GM19328 (cell line): Measurements from ENCODE around the gene CSGALNACT2.

Experiments used
- ATAC-seq: cut with Tn5 transposase; IDR thresholded peaks from one replicate; pipeline ENCODE4 v1.9.1; 2021; ENCODE audit warnings: mild to moderate bottlenecking, moderate library complexity; ENCODE audit not compliant: unreplicated experiment

CSGALNACT2 gene

DNA sequence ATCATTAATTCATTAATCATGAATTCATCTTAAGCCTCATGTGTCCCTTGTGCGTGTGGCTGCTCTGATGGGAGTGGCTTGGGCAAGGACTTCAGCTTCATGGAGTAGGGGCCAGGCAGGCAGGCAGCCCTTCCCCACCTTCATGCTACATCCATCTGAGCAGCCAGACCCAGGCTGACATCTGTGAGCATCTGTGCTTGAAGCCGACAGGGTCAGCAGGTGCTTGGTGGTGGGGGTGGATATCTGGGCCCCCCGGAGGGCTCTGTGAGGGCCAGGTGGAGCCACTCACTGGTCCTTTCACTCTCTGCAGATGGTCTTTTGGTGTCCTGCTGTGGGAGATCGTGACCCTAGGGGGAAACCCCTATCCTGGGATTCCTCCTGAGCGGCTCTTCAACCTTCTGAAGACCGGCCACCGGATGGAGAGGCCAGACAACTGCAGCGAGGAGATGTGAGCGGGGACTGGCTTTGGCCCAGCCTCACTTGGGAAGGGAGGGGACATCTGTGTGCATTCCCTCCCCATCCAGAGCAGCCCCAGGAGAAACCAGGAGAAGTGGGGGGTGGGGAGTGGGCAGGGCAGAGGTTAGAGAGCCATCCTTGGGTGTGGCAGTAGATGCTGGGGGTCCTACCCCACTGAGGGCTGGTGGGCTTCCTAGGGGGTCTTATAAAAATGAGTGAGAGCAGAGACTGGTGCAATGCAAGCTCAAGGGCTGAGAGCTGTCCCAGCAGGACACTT lies 14.7 kb upstream of the CSGALNACT2 start:
- ATAC-seq = no peak

DNA sequence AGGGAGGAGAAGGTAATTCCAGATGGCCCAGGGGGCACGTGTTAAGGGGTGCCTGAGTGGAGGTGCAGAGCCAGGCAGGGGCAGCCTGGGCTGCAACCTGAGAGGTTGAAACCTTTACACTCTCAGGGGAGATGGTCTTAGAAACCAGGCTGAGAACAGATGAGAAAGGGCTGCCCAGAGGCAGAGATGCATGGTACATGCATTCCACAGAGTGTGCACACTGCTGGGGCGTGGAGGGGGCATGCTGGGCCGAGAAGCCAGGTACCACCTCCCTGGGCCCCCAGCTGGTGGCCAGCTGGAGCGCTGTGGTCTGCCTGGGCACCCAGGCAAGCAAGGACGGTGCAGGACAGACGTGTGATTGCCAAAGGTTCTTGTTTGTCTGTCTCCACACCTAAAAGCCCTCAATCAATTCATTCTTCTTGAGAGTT lies 14.1 kb upstream of the CSGALNACT2 start:
- ATAC-seq = no peak

DNA sequence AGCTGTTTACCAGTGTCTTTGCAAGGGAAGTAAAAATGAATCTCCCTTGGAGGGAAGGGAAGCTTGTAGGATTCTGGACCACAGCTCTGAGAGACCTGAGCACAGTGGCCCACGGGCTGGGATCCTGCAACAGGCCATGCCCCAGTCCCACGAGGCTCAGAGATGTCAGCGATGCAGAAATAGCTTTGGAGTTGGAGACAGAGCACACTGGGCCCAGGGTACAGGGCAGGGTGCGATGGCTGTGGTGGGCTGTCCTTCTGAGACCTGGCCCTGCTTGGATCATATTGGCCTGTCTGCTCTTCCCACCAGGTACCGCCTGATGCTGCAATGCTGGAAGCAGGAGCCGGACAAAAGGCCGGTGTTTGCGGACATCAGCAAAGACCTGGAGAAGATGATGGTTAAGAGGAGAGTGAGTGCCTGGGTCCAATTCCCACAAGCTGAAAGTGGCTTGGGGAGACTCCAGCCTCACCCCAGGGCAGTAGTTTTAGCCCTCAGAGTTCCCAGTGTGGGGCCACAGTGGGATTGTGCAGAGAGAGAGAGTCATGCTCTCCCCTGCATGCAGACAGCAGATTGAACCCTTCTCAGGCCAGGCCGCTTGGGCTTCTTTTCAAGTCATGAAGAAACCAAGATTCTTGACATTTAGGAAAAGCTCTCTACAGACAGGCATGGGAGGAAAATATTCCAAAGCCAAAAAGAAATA lies 13.5 kb upstream of the CSGALNACT2 start:
- no peak for ATAC-seq

DNA sequence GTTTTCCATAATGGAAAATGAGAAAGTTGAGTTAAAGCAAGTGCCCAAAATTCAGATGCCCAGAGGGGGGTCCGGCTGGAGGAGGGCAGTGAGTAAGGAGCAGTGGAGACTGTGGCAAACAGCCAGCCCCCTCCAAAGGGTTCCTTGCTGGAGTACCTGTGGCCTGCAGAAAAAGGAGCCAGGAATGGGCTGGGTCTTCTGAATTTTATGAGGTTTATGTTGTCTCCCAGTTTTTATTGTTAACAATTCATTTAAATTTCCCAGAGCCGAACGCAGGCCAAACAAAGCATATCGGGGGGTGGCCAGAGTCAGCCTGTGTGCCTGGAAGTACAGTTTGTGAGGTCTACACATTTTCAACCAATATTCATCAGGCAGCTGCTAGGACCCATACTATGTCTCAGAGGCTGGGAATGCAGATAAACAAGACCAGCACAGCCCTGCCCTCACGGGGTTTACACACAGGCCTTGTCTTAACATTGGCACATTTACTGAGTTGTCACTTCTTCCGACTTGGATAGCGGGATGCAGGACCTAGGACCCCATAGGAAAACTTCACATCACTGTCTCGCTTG lies 12.9 kb upstream of the CSGALNACT2 start:
- no peak for ATAC-seq

DNA sequence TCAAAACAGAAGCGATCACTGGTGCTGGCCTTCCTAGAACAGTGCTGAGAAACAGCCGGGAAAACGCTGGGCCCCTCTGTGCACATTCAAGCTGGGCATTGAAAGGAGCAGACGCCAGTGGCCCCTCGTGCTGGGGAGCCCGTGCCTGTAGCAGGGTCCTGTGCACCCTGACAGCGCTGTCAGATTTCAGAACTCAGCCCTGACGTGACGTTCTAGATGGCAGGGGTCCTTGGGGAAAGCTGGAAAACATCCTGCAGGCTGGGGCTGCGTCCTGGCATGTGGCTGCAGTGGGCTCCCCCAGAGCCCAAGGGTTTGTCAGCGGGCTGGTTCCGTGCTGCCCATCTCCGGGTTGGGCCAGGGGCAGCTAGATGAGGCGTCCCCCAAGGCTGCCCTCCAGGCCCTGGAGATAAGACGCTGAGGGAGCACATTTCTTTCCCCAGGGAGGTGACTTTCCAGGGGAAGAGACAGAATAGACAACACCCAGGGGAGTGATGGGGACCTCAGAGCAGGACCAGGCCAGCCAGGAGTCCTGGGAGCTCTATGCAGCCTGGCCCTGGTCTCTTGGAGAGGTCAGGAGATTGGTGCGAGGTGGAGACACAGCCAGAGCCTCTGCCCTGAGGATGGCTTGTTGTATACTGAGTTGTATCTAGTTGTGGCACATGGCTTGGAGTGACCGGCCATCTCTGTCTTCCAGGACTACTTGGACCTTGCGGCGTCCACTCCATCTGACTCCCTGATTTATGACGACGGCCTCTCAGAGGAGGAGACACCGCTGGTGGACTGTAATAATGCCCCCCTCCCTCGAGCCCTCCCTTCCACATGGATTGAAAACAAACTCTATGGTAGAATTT lies 12.1 kb upstream of the CSGALNACT2 start:
- no peak for ATAC-seq

DNA sequence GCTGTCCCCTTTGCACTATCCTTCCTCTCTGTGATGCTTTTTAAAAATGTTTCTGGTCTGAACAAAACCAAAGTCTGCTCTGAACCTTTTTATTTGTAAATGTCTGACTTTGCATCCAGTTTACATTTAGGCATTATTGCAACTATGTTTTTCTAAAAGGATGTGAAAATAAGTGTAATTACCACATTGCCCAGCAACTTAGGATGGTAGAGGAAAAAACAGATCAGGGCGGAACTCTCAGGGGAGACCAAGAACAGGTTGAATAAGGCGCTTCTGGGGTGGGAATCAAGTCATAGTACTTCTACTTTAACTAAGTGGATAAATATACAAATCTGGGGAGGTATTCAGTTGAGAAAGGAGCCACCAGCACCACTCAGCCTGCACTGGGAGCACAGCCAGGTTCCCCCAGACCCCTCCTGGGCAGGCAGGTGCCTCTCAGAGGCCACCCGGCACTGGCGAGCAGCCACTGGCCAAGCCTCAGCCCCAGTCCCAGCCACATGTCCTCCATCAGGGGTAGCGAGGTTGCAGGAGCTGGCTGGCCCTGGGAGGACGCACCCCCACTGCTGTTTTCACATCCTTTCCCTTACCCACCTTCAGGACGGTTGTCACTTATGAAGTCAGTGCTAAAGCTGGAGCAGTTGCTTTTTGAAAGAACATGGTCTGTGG lies 11.4 kb upstream of the CSGALNACT2 start:
- ATAC-seq = no peak

DNA sequence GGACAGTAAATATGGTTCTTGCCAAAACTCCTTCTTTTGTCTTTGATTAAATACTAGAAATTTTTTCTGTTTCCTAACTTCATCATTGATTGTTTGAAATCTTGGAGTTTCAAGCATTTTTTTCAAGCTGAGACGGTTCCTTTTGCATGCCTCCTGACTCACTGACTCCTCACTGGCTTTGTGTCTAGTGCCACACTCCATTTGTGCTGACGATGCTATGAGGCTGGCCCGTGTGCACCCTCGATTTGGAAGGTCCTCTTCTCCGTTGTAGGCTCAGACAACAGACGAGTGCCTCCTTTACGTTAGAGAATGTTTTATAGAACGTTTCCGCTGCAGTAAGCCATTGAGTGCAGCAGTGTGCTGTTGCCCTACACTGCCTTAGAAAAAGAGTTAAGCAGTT lies 10.8 kb upstream of the CSGALNACT2 start:
- no peak for ATAC-seq

DNA sequence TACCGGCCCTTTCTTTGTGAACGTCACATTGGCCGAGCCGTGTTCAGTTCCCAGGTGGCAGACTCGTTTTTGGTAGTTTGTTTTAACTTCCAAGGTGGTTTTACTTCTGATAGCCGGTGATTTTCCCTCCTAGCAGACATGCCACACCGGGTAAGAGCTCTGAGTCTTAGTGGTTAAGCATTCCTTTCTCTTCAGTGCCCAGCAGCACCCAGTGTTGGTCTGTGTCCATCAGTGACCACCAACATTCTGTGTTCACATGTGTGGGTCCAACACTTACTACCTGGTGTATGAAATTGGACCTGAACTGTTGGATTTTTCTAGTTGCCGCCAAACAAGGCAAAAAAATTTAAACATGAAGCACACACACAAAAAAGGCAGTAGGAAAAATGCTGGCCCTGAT lies 9.9 kb upstream of the CSGALNACT2 start:
- ATAC-seq = no peak

DNA sequence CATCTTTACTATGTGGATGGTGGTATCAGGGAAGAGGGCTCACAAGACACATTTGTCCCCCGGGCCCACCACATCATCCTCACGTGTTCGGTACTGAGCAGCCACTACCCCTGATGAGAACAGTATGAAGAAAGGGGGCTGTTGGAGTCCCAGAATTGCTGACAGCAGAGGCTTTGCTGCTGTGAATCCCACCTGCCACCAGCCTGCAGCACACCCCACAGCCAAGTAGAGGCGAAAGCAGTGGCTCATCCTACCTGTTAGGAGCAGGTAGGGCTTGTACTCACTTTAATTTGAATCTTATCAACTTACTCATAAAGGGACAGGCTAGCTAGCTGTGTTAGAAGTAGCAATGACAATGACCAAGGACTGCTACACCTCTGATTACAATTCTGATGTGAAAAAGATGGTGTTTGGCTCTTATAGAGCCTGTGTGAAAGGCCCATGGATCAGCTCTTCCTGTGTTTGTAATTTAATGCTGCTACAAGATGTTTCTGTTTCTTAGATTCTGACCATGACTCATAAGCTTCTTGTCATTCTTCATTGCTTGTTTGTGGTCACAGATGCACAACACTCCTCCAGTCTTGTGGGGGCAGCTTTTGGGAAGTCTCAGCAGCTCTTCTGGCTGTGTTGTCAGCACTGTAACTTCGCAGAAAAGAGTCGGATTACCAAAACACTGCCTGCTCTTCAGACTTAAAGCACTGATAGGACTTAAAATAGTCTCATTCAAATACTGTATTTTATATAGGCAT lies 9.1 kb upstream of the CSGALNACT2 start:
- peak; percentile 54 for ATAC-seq

DNA sequence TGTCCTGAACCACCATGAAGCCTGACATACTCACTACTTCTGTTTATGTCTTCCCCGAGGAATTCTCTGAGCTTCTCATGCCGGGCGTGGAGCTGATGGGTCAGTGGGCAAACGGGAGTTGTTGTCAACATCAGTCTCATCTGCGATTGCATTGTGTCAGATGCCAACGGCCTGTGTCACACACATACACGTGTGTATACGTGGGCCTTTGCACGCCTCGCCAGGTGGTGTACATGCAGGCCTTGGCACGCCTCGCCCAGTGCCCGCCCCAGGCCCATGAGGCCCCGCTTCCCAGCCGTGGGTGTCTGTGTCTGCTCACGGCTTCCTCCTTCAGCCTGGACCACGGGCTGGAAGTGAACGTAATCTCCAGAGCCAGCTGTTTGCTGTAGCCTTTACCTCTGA lies 7.5 kb upstream of the CSGALNACT2 start:
- ATAC-seq = no peak

DNA sequence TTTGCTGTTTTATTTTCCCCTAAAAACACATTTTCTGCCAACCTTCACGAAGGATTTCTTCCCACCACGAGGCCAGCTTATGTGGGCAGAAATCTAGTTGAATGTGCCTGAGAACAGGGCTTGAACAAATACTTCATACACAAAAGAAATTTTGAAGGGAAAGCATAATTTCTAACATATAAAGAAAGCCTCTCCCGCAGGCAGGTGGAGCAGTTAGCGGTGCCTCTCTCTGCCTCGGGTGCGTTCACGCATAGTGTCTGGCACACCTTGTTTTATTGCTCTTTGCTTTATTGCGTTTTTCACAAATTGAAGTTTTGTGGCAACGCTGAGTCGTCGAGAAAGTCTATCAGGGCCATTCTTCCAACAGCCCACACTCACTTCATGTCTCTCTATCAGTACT lies 7.0 kb upstream of the CSGALNACT2 start:
- ATAC-seq = no peak

DNA sequence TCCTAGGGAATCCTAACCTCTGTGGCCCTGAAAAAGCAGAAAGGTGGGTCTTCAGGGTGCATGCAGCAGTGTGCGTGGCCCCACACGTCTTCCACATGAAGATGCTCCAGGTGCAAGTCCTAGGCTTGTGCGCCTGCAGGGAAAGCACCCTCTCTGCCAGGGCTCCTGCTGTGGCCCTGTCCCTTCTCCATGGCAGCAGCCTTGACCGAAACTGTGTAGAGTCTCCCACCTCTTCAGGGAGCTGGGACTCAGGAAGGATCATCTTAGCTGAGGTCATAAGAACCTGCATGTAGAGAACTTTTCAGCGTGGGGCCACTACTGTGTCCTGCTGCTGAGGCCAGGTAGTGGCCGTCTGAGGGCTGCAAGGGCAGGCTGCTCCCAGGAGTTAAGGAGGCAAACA lies 6.3 kb upstream of the CSGALNACT2 start:
- no peak for ATAC-seq

DNA sequence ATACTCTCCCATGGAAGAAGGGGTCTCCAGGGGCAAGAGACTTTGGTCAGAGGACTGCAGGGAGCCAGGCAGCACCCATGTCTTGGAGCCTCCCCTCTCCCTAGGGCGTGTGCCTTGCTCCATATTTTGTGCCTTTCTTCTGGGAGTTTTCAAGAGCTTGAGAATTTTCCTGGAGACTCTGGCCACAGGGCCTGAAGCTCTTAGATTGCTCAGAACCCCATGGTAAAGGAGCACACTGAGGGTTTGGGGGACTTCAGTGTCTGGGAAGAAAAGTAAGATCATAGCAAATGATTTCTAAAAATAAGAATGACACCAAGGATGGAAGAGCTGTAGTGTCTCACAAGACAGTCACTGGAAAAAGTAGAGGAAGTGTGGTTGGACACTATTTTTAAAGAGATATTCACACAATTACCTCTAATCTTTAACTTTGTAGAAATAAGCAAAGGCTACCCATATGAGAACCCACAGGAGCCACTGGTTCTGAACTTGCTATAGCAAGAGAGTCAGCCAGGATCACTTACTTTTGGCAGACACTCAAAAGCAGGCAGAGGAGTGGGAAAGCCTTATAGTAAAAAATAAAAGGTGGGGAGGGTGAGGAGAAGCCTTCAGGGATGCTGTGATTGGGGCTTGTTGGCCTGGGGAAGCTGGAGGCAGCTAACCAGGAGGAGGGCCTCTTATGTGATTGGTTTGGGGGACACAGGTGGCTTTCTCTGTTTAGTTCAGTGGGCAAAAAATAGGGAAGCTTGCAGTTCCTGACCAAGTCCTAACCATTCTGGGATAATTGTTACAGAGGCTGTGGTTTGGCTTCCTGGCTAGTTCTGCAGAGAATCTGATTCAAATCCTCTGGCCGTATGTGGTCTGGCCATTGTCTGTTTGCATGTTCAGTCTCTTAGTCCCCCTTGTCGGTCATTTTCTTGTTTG lies 5.1 kb upstream of the CSGALNACT2 start:
- no peak for ATAC-seq

DNA sequence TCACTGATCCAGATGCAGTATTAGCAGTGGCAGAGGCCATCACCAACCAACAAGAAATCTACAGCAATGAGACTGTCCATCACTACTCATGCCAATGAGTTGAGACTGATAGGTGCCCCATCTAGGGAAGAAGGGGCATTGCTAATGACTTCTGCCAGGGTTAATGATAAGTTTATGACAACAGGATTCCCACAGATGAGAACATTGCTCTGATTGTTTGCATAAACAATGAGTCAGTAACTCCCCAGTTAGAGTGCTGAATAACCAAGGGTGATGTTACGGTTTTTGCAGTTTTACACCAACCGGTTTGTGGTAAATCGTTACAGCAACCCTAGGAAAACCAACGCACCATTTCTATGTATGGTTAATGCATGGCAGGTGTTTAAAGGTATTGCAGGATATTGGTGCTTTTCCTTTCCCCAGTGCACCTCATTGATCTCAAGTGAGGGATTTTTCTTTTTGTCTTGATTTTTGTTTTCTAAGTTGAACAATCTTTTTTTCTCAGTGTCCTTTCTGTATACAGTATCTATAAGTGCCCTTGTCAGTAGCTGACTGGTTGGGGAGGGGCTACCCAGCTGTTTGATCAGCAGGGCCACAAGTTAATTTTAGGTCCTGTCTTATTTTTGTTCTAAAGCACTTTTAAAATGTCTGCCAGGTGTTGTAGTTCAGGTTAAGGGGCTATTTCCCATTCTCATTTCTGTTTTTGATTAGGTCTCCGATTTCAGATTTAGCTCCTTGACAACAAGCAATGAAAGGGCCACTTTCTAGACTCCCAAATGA lies 3.9 kb upstream of the CSGALNACT2 start:
- ATAC-seq = no peak

DNA sequence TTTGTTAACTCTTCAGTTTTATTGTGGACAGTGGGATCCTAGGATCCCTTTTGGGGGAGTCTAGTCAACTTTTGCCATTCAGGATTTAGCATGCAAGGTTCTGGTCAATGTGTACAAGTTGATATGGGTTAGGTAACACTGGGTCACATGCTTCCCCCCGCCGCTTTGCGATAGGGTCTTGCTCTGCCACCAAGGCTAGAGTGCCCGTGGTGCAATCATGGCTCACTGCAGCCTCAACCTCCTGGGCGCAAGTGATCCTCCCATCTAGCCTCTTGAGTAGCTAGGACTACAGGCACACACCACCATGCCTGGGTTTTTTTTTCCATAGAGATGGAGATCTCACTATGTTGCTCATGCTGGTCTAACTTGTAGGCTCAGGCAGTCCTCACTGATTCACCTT lies 3.2 kb upstream of the CSGALNACT2 start:
- ATAC-seq = no peak

DNA sequence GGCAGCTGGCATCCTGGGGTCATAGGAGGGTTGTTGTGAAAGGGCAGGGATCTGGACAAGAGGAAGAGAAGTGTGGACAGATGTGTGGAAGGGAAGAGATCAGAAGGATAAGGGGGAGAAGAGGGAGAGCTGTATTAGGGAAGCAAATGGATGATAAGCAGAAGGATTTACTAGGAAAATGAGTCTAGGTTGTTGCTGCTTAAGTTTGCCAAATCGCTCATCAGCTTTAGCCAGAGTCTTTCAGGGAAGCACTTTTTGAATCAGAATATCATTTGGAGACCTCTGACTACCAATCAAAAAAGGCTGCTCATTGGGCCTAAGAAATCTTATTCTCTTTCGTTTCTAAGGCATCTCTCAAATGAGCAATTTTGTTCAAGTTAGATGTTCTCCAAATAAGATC lies 2.6 kb upstream of the CSGALNACT2 start:
- no peak for ATAC-seq

DNA sequence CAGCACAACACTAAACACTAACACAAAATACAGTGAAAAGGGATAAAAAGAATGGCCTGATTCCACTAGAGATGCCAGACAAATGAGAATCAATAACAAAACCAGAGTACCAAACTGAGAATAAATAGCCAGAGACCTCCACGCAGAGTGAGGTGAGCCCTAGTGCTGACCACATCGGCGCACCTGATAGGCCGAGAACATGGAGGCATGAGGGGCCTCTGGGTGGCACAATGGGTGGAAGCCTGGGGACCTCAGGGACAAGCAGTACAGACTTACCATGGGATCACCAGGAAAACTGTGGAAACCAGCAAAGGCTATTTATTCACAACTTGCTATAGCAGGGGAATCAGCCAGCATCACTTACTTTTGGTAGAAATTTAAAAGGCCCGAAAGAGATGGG lies 1.8 kb upstream of the CSGALNACT2 start:
- ATAC-seq = no peak

DNA sequence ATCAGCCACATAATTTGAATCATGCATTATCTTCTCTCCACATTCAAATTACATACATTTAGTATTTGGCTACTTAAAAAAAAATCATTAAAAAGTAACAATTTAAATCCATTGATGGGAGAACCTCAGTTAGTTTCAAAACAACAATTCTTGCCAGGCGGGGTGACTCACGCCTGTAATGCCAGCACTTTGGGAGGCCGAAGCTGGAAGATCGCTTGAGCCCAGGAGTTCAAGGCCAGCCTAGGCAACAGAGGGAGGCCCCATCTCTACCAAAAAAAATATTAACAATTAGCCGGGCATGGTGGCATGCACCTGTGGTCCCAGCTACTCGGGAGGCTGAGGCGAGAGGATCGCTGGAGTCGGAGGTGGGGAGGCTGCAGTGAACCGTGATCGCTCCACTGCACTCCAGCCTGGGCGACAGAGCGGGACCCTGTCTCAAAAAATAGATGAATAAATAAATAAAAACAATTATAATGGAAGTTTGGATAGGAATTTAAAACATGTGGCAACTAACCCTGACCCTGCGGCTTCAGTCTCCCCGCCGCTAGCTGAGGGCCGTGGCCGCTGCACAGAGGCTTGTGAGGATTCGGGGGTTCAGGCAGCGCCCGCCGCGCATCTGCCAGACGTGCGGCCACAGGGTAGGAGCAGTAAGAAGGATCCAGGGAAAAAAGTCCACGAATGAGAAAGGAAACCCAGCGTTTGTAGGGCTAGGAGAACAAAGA lies 1.1 kb upstream of the CSGALNACT2 start:
- ATAC-seq = no peak
